Stimulated activated effector memory CD8-positive, alpha-beta T cell treated with anti-CD3 and anti-CD28 coated beads, Interleukin-12 subunit alpha, Interleukin-12 subunit beta, amount 100 ng/mL, for 72 hours (primary cell): ENCODE results near the gene SLC35F3.
"Not testable (repeated sequence)": the region's sequence is repeated elsewhere in the genome, so short reads cannot be mapped to it uniquely, and the experiment has no call there.

ENCODE experiments used
- ATAC-seq: fragments of 150-1000 bp; cut with Tn5 transposase; 2 replicates; pipeline ENCODE4 v1.10.0; 2021
- DNase-seq, 2 donors: peaks; one replicate each; pipeline ENCODE4 v3.0.0; 2021 to 2022; ENCODE audit warnings: low spot score in 2 of 2
- H3K27ac Mint-ChIP-seq: one replicate; pipeline ENCODE4 v1.8.0; 2022; ENCODE audit warnings: mild to moderate bottlenecking, mixed read lengths
- H3K36me3 Mint-ChIP-seq: one replicate; pipeline ENCODE4 v1.8.0; 2022; ENCODE audit warnings: mild to moderate bottlenecking, mixed read lengths
- H3K4me1 Mint-ChIP-seq: one replicate; pipeline ENCODE4 v1.8.0; 2022; ENCODE audit warnings: mixed read lengths
- H3K4me3 Mint-ChIP-seq: one replicate; pipeline ENCODE4 v1.8.0; 2022; ENCODE audit warnings: mild to moderate bottlenecking, mixed read lengths
- H3K9me3 Mint-ChIP-seq: one replicate; pipeline ENCODE4 v1.8.0; 2022; ENCODE audit warnings: mixed read lengths

SLC35F3 gene

DNA sequence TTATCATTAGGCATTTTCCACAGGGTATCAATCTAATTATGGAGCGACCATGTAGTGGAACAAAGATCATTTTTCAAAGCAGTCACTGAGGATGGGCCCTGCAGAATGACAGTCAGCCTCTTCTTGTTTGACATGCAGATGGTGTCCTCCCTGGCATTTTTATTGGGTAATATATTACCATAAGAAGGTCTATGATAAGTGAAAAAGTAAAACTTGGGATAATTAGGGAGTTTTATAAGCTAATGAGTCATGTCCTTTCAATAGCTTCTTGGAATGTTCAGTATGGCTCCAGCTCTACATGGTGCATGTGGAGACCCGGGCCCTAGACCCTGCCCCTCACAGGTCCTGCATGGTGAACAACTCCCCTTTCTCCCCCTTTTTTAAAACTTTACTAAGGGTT lies 236.5 kb downstream of the SLC35F3 start:
- ATAC-seq (no peak), DNase-seq (no peak)
- no peaks in the 10 kb centered on the region for H3K9me3 Mint-ChIP-seq
- peaks cover 7% of the 10 kb centered on the region for H3K4me1 Mint-ChIP-seq
- H3K36me3 Mint-ChIP-seq = no peaks in the 10 kb centered on the region
- H3K27ac Mint-ChIP-seq = no peak overlapping the region
- H3K4me3 Mint-ChIP-seq = no peak overlapping the region

DNA sequence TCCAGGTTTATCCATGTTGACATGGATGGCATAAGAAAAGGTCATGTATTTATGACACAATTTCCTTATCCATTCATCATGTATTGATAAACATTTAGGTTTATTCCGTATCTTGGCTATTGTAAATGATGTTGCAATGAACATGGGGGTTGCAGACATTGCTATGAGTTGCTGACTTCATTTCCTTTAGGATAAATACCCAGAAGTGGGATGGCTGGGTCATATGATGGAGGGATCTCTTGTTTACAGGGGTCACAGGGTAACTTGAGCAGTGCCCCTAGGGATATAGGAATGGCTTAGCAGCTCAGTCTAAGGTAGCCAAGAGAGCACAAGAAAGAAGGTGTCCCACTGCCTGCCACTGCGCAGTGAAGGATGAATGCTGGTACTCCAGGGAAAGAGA lies 239.2 kb downstream of the SLC35F3 start:
- no peak for DNase-seq
- peaks cover 7% of the 10 kb centered on the region for H3K4me1 Mint-ChIP-seq
- peaks cover 5% of the 10 kb centered on the region for H3K9me3 Mint-ChIP-seq
- no peak overlapping the region for H3K27ac Mint-ChIP-seq
- H3K36me3 Mint-ChIP-seq = no peaks in the 10 kb centered on the region
- no peak overlapping the region for H3K4me3 Mint-ChIP-seq
- no peak for ATAC-seq

DNA sequence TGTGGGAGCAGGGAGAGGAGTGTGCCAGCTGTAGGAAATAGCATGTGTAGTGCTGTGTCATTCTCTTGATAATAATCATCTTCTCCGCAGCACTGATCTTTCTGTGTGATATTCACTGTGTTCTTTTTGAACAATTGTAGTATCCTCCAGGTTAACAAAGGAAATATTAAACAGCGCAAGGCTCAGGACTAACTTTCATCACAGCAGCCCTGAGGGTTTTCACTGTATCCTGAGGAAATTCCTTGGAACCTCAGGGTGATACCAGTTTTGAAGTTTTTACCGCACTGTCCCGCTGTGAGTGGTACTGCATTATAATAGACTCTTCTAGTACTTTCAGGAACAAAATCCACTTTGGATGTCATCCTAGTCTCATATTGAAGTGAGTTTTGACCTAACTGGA lies 240.4 kb downstream of the SLC35F3 start:
- H3K9me3 Mint-ChIP-seq = peaks cover 5% of the 10 kb centered on the region
- ATAC-seq (no peak), DNase-seq (no peak)
- H3K36me3 Mint-ChIP-seq = no peaks in the 10 kb centered on the region
- H3K4me3 Mint-ChIP-seq = no peak overlapping the region
- H3K4me1 Mint-ChIP-seq = peaks cover 10% of the 10 kb centered on the region
- no peak overlapping the region for H3K27ac Mint-ChIP-seq

DNA sequence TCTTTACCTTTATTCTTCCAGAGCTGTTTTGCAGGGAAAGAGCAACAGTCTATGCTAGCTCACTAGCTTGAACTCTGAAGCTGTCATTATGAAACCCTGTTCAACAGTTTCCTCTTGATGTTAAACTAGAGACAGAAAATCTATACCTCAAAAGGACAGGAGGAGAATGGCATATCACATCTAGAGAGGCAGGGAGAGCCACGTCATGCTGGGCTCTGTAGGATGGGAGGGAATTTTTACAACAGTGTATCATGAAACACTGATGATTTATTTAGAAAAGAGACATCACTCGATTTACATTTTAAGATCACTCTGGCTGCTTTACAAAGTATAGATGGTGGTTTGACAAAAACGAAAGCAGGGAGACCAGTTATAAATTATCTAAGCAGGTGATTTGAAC lies 243.9 kb downstream of the SLC35F3 start:
- DNase-seq (no peak), ATAC-seq (peak; percentile 76)
- Mint-ChIP-seq H3K27ac (no peak overlapping the region), H3K36me3 (no peaks in the 10 kb centered on the region), H3K4me3 (peak overlapping the region; percentile 18), H3K4me1 (peaks cover 17% of the 10 kb centered on the region), H3K9me3 (peaks cover 5% of the 10 kb centered on the region)

DNA sequence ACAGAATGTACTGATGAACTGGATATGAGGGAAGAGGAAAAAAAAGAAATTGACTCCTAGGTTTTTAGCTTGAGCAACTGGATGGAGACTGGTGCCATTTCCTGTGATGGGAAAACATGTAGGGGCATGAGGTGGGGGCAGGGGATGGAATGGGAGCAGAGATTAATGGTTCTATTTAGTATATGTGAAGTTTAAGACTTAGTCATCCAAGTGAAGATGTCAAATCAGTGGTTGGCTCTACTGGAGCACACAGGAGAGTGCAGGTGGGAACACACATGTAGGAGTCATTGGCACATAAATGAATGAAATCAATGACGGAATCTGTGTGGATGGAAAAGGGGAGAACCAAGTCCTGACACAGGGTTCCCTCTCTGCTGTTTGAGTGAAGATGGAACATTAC lies 244.3 kb downstream of the SLC35F3 start:
- H3K4me1 Mint-ChIP-seq = peaks cover 17% of the 10 kb centered on the region
- peak overlapping the region; percentile 18 for H3K4me3 Mint-ChIP-seq
- no peak for ATAC-seq
- no peak overlapping the region for H3K27ac Mint-ChIP-seq
- no peak for DNase-seq
- H3K9me3 Mint-ChIP-seq = peaks cover 5% of the 10 kb centered on the region
- H3K36me3 Mint-ChIP-seq = no peaks in the 10 kb centered on the region

DNA sequence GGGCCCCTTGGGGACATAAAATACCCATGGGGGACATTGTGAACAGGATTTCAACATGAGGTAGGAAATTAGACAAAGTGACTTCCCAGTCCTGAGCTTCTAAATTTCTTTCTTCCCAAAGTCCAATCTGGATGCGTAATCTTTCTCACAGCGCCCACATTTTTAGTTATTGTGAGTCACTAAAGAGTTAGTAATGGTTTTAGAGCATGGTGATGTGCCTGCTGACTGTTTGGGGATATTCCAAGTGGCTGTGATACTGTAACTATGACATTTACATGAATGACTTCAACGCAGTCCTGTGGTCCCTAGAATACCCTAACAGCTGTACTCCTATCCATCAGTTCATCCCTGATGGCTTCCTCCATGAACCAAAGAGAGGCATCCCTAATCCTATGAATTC lies 244.7 kb downstream of the SLC35F3 start:
- H3K4me3 Mint-ChIP-seq = no peak overlapping the region
- H3K36me3 Mint-ChIP-seq = no peaks in the 10 kb centered on the region
- ATAC-seq = peak; percentile 81
- peaks cover 5% of the 10 kb centered on the region for H3K9me3 Mint-ChIP-seq
- peaks cover 17% of the 10 kb centered on the region for H3K4me1 Mint-ChIP-seq
- H3K27ac Mint-ChIP-seq = no peak overlapping the region
- DNase-seq = no peak

DNA sequence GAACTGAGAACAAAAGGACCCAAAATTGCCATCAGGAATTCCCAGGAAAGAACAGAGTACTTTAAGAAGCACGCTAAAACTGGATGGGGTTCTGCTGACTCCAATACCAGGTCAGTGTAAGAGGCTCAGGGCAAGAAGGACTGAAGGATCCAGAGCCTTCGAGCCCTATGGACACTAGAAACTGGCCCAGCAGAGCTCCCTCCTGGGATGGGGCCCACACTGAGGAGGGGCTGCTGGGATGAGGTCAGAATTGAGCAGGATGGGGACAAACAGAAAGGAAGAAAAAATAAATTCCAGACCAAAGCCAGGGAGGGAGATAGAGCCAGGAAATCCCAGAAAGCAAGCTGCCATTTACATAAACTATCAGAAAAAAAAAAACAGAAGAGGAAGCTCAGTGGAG lies 246.4 kb downstream of the SLC35F3 start:
- H3K36me3 Mint-ChIP-seq = no peaks in the 10 kb centered on the region
- no peak for ATAC-seq
- DNase-seq = no peak
- peak overlapping the region; percentile 46 for H3K27ac Mint-ChIP-seq
- H3K4me1 Mint-ChIP-seq = peaks cover 17% of the 10 kb centered on the region
- H3K4me3 Mint-ChIP-seq = no peak overlapping the region
- H3K9me3 Mint-ChIP-seq = peaks cover 5% of the 10 kb centered on the region

DNA sequence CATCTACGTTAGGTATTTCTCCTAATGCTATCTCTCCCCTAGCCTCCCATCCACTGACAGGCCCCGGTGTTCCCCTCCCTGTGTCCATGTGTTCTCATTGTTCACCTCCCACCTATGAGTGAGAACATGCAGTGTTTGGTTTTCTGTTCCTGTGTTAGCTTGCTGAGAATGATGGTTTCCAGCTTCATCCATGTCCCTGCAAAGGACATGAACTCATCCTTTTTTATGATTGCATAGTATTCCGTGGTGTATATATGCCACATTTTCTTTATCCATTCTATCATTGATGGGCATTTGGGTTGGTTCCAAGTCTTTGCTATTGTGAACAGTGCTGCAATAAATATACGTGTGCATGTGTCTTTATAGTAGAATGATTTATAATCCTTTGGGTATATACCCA lies 247.9 kb downstream of the SLC35F3 start:
- H3K27ac Mint-ChIP-seq, ATAC-seq, DNase-seq, H3K4me3 Mint-ChIP-seq, H3K9me3 Mint-ChIP-seq, H3K36me3 Mint-ChIP-seq: not testable (repeated sequence)
- peaks cover 17% of the 10 kb centered on the region for H3K4me1 Mint-ChIP-seq

DNA sequence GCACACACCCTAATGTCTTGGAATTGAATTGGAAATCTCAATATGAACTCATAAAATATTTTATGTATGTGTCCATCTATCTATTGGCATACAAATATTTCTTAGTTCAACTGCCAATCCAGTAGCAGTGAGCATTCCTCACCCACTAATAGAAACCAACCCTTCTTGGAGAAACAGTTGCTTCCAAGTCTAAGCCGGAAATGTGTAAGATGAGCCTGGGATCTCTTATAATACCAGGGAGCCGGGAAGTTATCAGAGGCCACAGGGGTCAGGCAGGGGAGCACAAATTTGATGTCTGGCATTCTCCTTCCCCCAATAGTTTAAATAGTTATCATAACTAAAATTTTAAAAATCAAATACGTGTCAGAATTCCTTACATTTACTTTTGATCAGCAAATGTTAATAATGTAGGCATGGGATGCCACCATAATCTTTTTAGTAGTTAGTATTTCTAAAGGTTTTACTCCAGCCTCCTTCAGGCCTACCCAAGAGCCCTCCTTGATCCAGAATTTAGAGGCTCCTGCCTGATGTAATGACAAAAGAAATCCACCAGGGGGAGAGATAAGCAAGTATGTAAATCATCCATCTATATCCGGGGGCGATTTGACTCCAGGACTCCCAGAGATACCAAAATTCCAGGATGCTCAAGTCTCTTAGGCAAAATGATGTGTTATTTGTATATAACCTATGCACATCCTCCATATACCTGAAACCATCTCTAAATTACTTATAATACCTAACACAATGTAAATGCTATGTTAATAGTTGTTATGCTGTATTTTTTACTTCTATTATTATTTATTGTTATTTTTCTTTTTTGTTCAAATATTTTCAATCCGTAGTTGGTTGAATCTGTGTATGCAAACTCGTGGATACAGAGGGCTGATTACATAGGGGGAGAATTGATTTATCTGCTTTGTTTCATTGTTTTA lies 250.1 kb downstream of the SLC35F3 start:
- Mint-ChIP-seq H3K9me3 (no peaks in the 10 kb centered on the region), H3K4me1 (peaks cover 6% of the 10 kb centered on the region), H3K36me3 (no peaks in the 10 kb centered on the region), H3K27ac (no peak overlapping the region), H3K4me3 (no peak overlapping the region)
- DNase-seq = peak in 1 of 2 donors; percentile 9
- peak; percentile 50 for ATAC-seq

DNA sequence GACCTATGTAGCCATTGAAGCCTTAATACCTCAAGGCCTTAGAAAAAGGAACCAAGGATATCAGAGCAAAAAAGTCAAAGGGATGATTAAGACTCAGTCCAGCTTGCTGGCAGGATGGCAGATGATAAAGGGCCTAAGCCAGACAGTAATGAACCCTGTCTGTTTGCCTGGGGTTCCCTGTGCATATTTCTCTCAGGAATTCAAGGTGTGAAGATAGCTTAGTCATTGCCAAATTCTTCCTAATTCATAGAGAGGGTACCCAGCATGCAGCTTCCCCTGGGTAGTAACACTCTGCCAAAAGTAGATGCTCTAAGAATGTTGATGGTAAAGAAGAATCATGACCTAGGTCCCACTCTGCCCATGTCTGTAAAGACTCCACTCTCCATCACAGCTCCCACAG lies 258.2 kb downstream of the SLC35F3 start:
- no peaks in the 10 kb centered on the region for H3K4me1 Mint-ChIP-seq
- DNase-seq (no peak), ATAC-seq (no peak)
- H3K4me3 Mint-ChIP-seq = no peak overlapping the region
- H3K9me3 Mint-ChIP-seq = no peaks in the 10 kb centered on the region
- no peaks in the 10 kb centered on the region for H3K36me3 Mint-ChIP-seq
- no peak overlapping the region for H3K27ac Mint-ChIP-seq

DNA sequence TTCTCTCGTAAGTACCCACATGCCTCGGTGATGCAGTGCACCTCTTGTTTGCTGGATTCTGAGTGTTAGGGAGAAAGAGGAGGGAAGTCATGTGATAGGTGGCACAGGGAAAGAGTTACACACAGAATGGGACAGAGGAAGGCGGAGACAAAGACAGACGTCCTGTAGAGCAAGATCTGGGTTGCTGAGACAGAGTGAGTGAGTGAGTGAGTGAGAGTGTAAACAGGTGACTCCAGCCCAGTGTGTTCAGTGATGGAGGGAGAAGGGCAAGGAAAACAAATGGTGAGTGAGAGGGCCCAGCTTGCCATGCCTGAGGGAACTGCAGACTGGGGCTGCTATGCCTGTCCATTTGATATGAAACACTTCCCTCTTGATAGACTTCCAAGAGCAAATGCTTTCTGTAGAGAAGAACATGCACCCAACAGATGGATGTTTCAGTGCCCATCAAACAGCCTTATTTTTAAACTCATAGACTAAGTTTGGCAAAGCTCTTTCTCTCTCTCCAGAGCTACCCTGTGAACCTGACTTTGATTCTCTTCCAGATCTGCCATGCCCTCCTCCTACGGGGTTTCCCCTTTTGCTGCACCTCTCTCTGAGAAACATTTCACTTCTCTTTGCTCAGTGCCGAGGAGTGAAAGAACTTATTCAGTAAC lies 258.9 kb downstream of the SLC35F3 start:
- no peak for DNase-seq
- Mint-ChIP-seq H3K9me3 (no peaks in the 10 kb centered on the region), H3K36me3 (no peaks in the 10 kb centered on the region), H3K4me1 (no peaks in the 10 kb centered on the region), H3K4me3 (no peak overlapping the region), H3K27ac (no peak overlapping the region)
- ATAC-seq = no peak

DNA sequence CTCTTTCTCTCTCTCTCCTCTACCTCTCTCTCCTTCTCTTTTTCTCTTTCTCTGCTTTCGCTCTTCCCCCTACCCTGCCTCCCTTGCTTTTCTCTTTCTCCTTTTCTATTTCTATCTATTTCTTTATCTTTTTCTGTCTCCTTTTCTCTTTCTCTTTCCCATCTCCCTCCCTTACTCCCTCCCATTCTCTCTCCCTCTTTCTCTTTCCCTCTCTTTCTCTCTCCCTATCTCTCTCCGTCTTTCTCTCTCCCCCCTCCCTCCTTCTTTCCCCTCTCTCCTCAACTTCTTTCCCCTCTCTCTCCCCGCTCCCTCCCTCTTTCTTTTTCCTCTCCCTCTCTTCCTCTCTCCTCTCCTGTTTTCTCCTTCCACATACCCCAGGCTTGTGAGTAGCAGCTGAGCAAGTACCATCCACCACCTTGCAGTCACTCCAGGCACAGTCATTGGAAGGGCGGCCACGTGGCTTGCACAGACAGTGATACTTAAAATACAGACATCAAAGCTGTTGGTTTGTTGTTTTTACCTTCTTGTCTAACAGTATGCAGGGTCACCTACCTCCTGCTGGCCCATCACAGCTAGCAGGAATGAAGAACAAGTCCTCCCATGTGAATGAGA lies 259.7 kb downstream of the SLC35F3 start:
- ATAC-seq (no peak), DNase-seq (no peak)
- no peak overlapping the region for H3K4me3 Mint-ChIP-seq
- H3K9me3 Mint-ChIP-seq = no peaks in the 10 kb centered on the region
- H3K27ac Mint-ChIP-seq = no peak overlapping the region
- no peaks in the 10 kb centered on the region for H3K4me1 Mint-ChIP-seq
- no peaks in the 10 kb centered on the region for H3K36me3 Mint-ChIP-seq

DNA sequence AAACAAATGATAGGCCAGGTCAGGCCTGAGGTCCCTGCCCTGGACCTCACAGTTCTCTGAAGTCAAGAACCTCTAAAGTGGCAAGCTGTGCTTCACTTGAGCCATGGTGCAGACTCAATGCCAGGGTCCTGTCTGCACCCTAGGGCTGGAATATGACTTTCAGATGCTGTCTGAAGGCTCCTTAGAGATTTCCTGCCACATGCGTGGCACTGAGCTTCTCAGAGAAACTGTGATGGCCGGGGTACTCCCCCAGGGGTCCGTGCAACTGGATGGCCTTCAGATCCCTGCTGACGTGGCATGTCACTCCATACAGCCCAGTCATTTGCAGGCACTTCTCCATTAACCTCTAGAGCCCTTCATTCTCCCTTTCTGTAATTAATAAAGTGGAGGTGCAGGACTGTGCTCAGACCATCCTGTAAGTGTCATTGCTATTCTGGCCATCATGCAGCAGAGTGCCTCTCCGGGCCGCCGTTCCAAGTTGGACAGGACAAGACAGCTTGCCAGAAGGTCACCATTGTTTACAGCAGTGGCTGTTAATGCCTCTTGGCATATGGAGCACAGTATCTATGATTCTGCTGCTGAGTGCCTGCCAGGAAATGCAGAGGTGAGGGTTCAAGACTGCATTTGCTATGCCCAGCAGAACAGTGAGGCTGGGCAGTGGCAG lies 263.7 kb downstream of the SLC35F3 start:
- Mint-ChIP-seq H3K36me3 (no peaks in the 10 kb centered on the region), H3K4me1 (peaks cover 12% of the 10 kb centered on the region), H3K27ac (no peak overlapping the region), H3K4me3 (no peak overlapping the region), H3K9me3 (no peaks in the 10 kb centered on the region)
- ATAC-seq (no peak), DNase-seq (no peak)

DNA sequence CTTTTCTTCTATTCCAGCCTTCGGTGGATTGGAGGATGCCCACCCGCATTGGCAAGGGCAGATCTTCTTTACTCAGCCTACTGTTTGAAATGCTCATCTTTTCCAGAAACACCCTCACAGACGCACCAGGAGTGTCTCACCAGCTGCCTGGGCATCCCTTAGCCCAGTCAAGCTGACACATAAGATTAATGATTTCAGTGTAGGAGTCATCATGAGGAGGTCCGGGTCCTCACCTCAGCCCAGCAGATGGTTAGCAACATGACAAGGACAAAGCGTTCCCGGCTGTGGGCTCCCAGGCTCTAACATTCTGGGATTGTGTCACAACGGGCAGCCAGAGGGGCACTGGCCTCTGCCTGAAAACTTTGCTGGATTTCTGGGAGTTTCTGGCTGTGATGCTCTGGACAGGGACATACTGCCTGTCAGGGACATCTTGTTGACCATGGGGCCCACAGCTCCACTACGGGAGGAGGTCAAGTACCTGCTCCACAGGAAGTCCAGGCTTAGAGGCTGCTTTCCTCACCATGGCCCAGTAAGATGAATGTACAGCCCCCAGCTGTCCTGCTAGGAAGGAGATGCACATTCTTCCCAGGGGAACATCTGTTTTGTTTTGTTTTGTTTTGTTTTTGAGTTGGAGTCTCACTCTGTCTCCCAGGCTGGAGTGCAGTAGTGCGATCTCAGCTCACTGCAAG lies 264.8 kb downstream of the SLC35F3 start:
- Mint-ChIP-seq H3K4me1 (peaks cover 12% of the 10 kb centered on the region), H3K36me3 (no peaks in the 10 kb centered on the region), H3K27ac (no peak overlapping the region), H3K9me3 (no peaks in the 10 kb centered on the region), H3K4me3 (no peak overlapping the region)
- no peak for ATAC-seq
- no peak for DNase-seq

DNA sequence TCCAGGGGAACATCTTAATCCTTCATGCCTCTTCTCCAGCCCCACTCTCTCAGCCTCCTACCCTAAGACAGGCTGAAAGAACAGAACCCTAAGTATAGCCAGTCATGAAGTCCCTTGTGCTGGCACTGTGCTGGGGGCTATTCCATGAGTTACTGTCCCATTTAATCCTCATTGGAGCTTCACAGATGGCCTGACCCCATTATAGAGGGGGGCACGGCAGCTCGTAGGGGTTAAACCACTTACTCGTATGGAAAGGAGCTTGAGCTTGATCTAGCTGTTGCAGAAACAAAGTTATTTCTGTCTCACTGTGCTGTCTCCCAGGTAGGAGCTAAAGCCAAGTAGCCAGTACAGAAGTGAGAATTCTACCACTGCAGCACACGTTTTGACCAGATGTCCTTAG lies 265.6 kb downstream of the SLC35F3 start:
- Mint-ChIP-seq H3K27ac (no peak overlapping the region), H3K4me3 (no peak overlapping the region), H3K9me3 (no peaks in the 10 kb centered on the region), H3K36me3 (no peaks in the 10 kb centered on the region), H3K4me1 (peaks cover 12% of the 10 kb centered on the region)
- no peak for DNase-seq
- no peak for ATAC-seq
